Glutamatergic neuron (in vitro differentiated cells): ENCODE results near the gene WDR7. TPM values are rescaled to one million over a fixed set of nuclear protein-coding genes. Genes with fewer than 3 reads are reported as not detected.

ENCODE experiments used
- DNase-seq: peaks from one replicate; pipeline ENCODE4 v3.0.0; 2022
- H3K27ac Mint-ChIP-seq: one replicate; pipeline ENCODE4 v1.8.0; 2020; ENCODE audit warnings: mild to moderate bottlenecking, mixed read lengths, inconsistent platforms; ENCODE audit not compliant: unreplicated experiment
- H3K27me3 Mint-ChIP-seq: one replicate; pipeline ENCODE4 v1.8.0; 2020; ENCODE audit warnings: mild to moderate bottlenecking, moderate library complexity, mixed read lengths, inconsistent platforms; ENCODE audit not compliant: unreplicated experiment
- H3K36me3 Mint-ChIP-seq: one replicate; pipeline ENCODE4 v1.8.0; 2020; ENCODE audit warnings: mild to moderate bottlenecking, mixed read lengths, inconsistent platforms; ENCODE audit not compliant: unreplicated experiment
- H3K4me1 Mint-ChIP-seq: one replicate; pipeline ENCODE4 v1.8.0; 2020; ENCODE audit warnings: mild to moderate bottlenecking, low read depth, mixed read lengths, inconsistent platforms; ENCODE audit not compliant: unreplicated experiment
- H3K4me3 Mint-ChIP-seq: one replicate; pipeline ENCODE4 v1.8.0; 2020; ENCODE audit warnings: mild to moderate bottlenecking, mixed read lengths, inconsistent platforms; ENCODE audit not compliant: unreplicated experiment
- H3K9me3 Mint-ChIP-seq: one replicate; pipeline ENCODE4 v1.8.0; 2020; ENCODE audit warnings: mild to moderate bottlenecking, moderate library complexity, mixed read lengths, inconsistent platforms; ENCODE audit not compliant: unreplicated experiment
- CTCF ChIP-seq: fragments of 200-600 bp; sonication (generic); IDR thresholded peaks from one replicate; pipeline ENCODE4 v1.5.0; 2021; ENCODE audit not compliant: partially characterized antibody, unreplicated experiment
- total RNA-seq: library from RNA; stranded (reverse); fragmentation: NEBNext Ultra II Directional; extraction: Animal tissue kit (Norgen Biotek cat#: 25700); gene quantifications from one replicate; pipeline ENCODE4 v1.2.1, GENCODE V29; 2021; ENCODE audit not compliant: unreplicated experiment

Gene WDR7
- total RNA-seq, 1 donor from 2014 or later: 41.8 TPM

DNA sequence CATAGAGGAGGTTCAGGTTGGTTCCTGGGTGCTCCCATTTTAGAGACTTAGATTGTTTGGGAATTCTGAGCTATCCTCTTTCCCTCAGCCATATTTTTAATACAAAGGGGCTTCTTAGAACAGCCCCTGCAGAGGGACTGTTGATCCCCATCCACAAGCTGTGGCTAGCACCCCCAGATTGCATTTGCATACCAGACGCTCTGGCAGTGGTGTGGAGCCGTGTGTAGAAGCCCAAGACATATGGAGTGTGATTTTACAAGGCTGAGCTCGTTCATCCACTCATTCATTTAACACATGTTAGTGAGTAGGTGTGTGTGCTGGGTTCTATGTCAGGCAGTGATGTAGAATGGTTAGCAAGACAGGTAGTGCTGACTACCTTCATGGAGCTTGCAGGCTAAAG, 329.0 kb downstream of the WDR7 start:
- TF ChIP-seq CTCF: no peak
- peaks cover 7% of the 10 kb centered on the region for H3K9me3 Mint-ChIP-seq
- H3K27me3 Mint-ChIP-seq: peaks cover 3% of the 10 kb centered on the region
- DNase-seq: no peak
- H3K4me1 Mint-ChIP-seq: peaks cover 32% of the 10 kb centered on the region
- H3K36me3 Mint-ChIP-seq: peaks cover 5% of the 10 kb centered on the region
- peak overlapping the region; percentile 53 for H3K27ac Mint-ChIP-seq
- no peak overlapping the region for H3K4me3 Mint-ChIP-seq

DNA sequence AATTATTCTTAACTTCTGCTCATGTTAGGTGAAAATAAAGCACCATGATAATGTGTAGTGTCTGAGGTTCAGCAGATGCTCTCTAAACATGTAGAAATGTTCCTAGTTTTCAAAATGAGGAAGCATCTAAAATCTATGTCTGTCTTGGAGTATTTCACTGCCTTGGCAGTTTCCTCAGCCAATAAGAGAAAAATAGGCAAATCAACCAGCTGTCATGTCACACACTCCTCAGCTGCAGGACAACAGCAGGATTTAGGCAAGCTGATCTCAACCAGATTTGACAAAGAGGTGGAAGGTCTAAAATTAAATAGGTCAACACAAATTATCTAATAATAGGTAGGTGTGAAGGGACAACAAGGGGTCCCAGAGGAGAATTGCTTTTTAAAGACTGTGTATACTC, 331.6 kb downstream of the WDR7 start:
- peaks cover 42% of the 10 kb centered on the region for H3K4me1 Mint-ChIP-seq
- peaks cover 7% of the 10 kb centered on the region for H3K9me3 Mint-ChIP-seq
- no peak for DNase-seq

DNA sequence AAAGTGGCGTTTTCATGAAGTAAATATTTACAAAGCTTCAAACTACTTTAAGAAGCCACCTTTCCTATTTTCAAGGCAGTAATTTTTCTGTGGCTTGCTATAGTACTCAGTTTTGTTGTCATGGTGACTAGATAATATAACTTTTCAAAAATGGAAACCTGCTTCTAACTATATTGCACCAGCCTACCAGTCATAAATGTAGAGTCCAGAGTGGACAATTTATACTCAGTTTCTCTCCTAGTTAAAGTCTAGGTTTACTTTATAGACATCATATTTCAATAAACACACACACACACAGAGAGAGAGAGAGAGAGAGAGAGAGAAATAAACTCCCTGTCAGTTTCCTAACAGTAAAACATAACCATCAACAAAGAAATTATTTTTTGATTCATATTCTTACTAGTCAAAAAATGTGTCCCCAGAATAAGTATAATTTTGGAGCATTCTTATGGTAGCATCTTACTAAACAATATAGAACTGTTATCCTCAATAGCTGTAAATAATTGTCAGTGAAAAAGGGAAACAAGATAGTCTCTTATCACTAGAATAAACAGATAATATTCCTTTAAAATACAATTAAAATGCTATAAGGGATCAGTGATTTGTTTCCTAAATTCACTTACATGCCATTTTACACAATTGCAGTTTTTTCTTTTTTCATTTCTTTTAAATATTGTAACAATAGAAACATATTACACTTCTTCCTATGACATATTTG, 332.3 kb downstream of the WDR7 start:
- no peak for DNase-seq
- H3K4me3 Mint-ChIP-seq: no peak overlapping the region
- peaks cover 48% of the 10 kb centered on the region for H3K4me1 Mint-ChIP-seq
- H3K27me3 Mint-ChIP-seq: peaks cover 3% of the 10 kb centered on the region
- peaks cover 7% of the 10 kb centered on the region for H3K9me3 Mint-ChIP-seq
- H3K27ac Mint-ChIP-seq: peak overlapping the region; percentile 92
- peaks cover 5% of the 10 kb centered on the region for H3K36me3 Mint-ChIP-seq
- TF ChIP-seq CTCF: no peak

More for the DNA sequence above, 331.6 kb downstream of the WDR7 start:
- Mint-ChIP-seq H3K27me3 (peaks cover 3% of the 10 kb centered on the region), H3K27ac (peak overlapping the region; percentile 92), H3K36me3 (peaks cover 5% of the 10 kb centered on the region), H3K4me3 (peak overlapping the region; percentile 31)
- TF ChIP-seq CTCF: no peak

GRCh38 chr18:56984731-56985130, 333.6 kb downstream of the WDR7 start:
- Mint-ChIP-seq H3K36me3 (peaks cover 5% of the 10 kb centered on the region), H3K27me3 (peaks cover 3% of the 10 kb centered on the region), H3K4me1 (peaks cover 52% of the 10 kb centered on the region), H3K27ac (peak overlapping the region; percentile 62), H3K9me3 (peaks cover 7% of the 10 kb centered on the region), H3K4me3 (no peak overlapping the region)
- TF ChIP-seq CTCF: no peak
- peak; percentile 36 for DNase-seq

DNA sequence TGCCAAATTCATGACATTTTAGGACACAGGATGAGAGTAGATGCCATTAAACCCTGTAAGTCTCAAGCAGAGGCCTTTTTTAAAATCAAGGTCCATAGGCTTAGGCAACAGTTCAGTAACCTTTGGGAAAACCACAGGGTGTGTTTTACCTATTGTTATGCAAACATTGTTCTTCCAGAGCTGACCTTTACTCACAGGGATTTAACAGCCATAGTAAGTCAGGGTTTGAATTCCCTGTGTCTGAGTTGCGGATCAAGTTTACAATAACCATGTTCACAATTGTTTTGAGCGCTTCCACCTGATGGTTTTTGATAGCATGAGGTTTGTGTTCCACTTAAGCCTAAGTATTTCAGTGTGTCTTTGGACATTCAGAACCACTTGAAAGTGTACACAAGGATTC, 335.7 kb downstream of the WDR7 start:
- no peaks in the 10 kb centered on the region for H3K36me3 Mint-ChIP-seq
- DNase-seq: no peak
- no peak overlapping the region for H3K27ac Mint-ChIP-seq
- no peak overlapping the region for H3K4me3 Mint-ChIP-seq
- H3K27me3 Mint-ChIP-seq: no peaks in the 10 kb centered on the region
- TF ChIP-seq CTCF: no peak
- H3K4me1 Mint-ChIP-seq: peaks cover 40% of the 10 kb centered on the region
- H3K9me3 Mint-ChIP-seq: peaks cover 1% of the 10 kb centered on the region
